Endothelial cell of umbilical vein (primary cell): ENCODE measurements around the gene SCYL1. TPM values are rescaled to one million over a fixed set of nuclear protein-coding genes. Genes with fewer than 3 reads are reported as not detected.
A peak's percentile ranks its signal among the peaks of the same experiment; 100 is the strongest.

Source experiments
- BruUV-seq: library from RNA; stranded (reverse); fragments of 400-500 nt; replicated peaks from 2 replicates; lab custom pipeline; 2021; lab: Mats Ljungman, UMichigan
- CTCF ChIA-PET: fragments of 300-600, 350-600 bp; sonication (Branson Sonifier 250); formaldehyde crosslinking; loops from one replicate; lab custom pipeline; 2021; ENCODE audit warnings: antibody characterized with exemption, inconsistent platforms; lab: Charles Lee
- POLR2A ChIA-PET: fragments of 300-600, 350-600 bp; sonication (Branson Sonifier 250); formaldehyde crosslinking; loops from one replicate; lab custom pipeline; 2021; ENCODE audit warnings: antibody characterized with exemption, inconsistent platforms; lab: Charles Lee
- DNase-seq: peaks from one replicate; pipeline ENCODE4 v3.0.0-alpha.2; 2011; ENCODE audit warnings: low read depth, low spot score
- FAIRE-seq: peaks from 2 replicates; lab custom pipeline; 2011; peaks lifted over from hg19 to GRCh38; lab: Jason Lieb, UNC
- H2AFZ ChIP-seq: 2 replicates; pipeline ENCODE4 v1.6.0; 2012; ENCODE audit warnings: low read depth, low read length, control low read depth, inconsistent platforms
- H3K27ac ChIP-seq: 2 replicates; pipeline ENCODE4 v1.5.1; 2011; ENCODE audit warnings: low read depth, mild to moderate bottlenecking, control low read depth, low read length, moderate library complexity; ENCODE audit not compliant: insufficient read depth
- H3K27me3 ChIP-seq, 2 experiments: 2 replicates each; pipeline versions ENCODE4 v1.6.0 to v1.6.1; 2011; ENCODE audit warnings: low read length in 2 of 2, mixed read lengths in 1 of 2; ENCODE audit not compliant: control insufficient read depth in 2 of 2, insufficient read depth in 2 of 2
- H3K36me3 ChIP-seq, 2 experiments: 2 replicates in 1 of 2; 3 replicates in 1 of 2; pipeline ENCODE4 v1.5.1; 2011; ENCODE audit warnings: low read length in 2 of 2, mild to moderate bottlenecking in 1 of 2, moderate library complexity in 1 of 2; ENCODE audit not compliant: control insufficient read depth in 2 of 2, insufficient read depth in 2 of 2; ENCODE audit errors: extremely low read depth in 1 of 2
- H3K4me1 ChIP-seq: 3 replicates; pipeline ENCODE4 v1.5.1; 2011; ENCODE audit warnings: mild to moderate bottlenecking, low read length; ENCODE audit not compliant: control insufficient read depth, insufficient read depth; ENCODE audit errors: extremely low read depth
- H3K4me2 ChIP-seq: 2 replicates; pipeline ENCODE4 v1.6.1; 2011; ENCODE audit warnings: low read length, control low read depth, mixed read lengths; ENCODE audit not compliant: insufficient read depth
- H3K4me3 ChIP-seq, 3 experiments: fragments of 200-600 bp in 1 of 3; sonication (generic), shearing (Covaris generic) in 1 of 3; replicated peaks in 1 of 3; 2 replicates each; pipeline ENCODE4 v1.5.1; 2011 to 2016; ENCODE audit warnings: control low read depth in 3 of 3, low read length in 3 of 3, mild to moderate bottlenecking in 2 of 3, inconsistent platforms in 1 of 3, low read depth in 1 of 3, moderate library complexity in 1 of 3; ENCODE audit not compliant: insufficient read depth in 1 of 3
- H3K79me2 ChIP-seq: 2 replicates; pipeline ENCODE4 v1.6.0; 2012; ENCODE audit warnings: low read length, inconsistent platforms; ENCODE audit not compliant: control insufficient read depth, insufficient read depth
- H3K9ac ChIP-seq: replicated peaks from 2 replicates; pipeline ENCODE3; 2011; ENCODE audit warnings: low read length, control low read depth; ENCODE audit not compliant: insufficient read depth; ENCODE audit errors: extremely low read depth
- H3K9me1 ChIP-seq: replicated peaks from 3 replicates; pipeline ENCODE4 v1.6.0; 2011; ENCODE audit warnings: mild to moderate bottlenecking, low read length; ENCODE audit not compliant: control insufficient read depth, insufficient read depth; ENCODE audit errors: extremely low read depth
- H3K9me3 ChIP-seq: replicated peaks from 2 replicates; pipeline ENCODE4 v1.5.1; 2012; ENCODE audit warnings: low read length, inconsistent platforms; ENCODE audit not compliant: control insufficient read depth, insufficient read depth
- H4K20me1 ChIP-seq: replicated peaks from 2 replicates; pipeline ENCODE3; 2011; ENCODE audit warnings: mild to moderate bottlenecking, low read length; ENCODE audit not compliant: control insufficient read depth, insufficient read depth; ENCODE audit errors: extremely low read depth
- CTCF ChIP-seq, 2 donors: IDR thresholded peaks; 1 replicate in 1 of 2; 2 replicates in 1 of 2; pipeline ENCODE4 v1.5.1; 2011; ENCODE audit warnings: low read length in 2 of 2, mild to moderate bottlenecking in 2 of 2, moderate library complexity in 2 of 2, control low read depth in 1 of 2, inconsistent platforms in 1 of 2, low read depth in 1 of 2; ENCODE audit not compliant: insufficient read depth in 1 of 2; ENCODE audit errors: extremely low read depth in 1 of 2
- EZH2 ChIP-seq: IDR thresholded peaks from 2 replicates; pipeline ENCODE4 v1.6.1; 2012; ENCODE audit warnings: borderline replicate concordance, low read depth, mild to moderate bottlenecking, moderate library complexity, low read length, inconsistent platforms; ENCODE audit not compliant: severe bottlenecking
- FOS ChIP-seq: IDR thresholded peaks from 2 replicates; pipeline ENCODE4 v1.6.1; 2011; ENCODE audit warnings: mild to moderate bottlenecking, low read length, moderate library complexity, borderline replicate concordance; ENCODE audit not compliant: insufficient read depth
- GATA2 ChIP-seq: IDR thresholded peaks from 2 replicates; pipeline ENCODE4 v1.7.0; 2011; ENCODE audit warnings: low read depth, mild to moderate bottlenecking, moderate library complexity, mixed read lengths, low read length; ENCODE audit not compliant: insufficient read length, insufficient read depth
- JUN ChIP-seq: IDR thresholded peaks from 2 replicates; pipeline ENCODE4 v1.6.1; 2011; ENCODE audit warnings: borderline replicate concordance, low read depth; ENCODE audit not compliant: insufficient read length, insufficient read depth
- MYC ChIP-seq: IDR thresholded peaks from one replicate; pipeline ENCODE4 v1.6.1; 2011; ENCODE audit warnings: mild to moderate bottlenecking, low read depth, low read length
- POLR2A ChIP-seq: IDR thresholded peaks from 2 replicates; pipeline ENCODE4 v1.6.1; 2012; ENCODE audit warnings: low read depth, mild to moderate bottlenecking, control low read depth, low read length
- POLR2AphosphoS5 ChIP-seq: IDR thresholded peaks from 2 replicates; pipeline ENCODE4 v1.6.1; 2012; ENCODE audit warnings: low read depth, mild to moderate bottlenecking, control low read depth, low read length, moderate library complexity; ENCODE audit not compliant: insufficient read depth
- dilution Hi-C: fragments of 300-500 bp; cut with MboI; formaldehyde crosslinking; loops from one replicate; pipeline ENCODE4 v1.15.0; 2019; ENCODE audit warnings: low sequenced_read_pairs; ENCODE audit not compliant: extremely low pct_ligation_motif_present
- intact Hi-C: fragments of 100-400 bp; cut with micrococcal nuclease; formaldehyde crosslinking; loops from one replicate; pipeline ENCODE4 v1.10.0; 2022
- polyA plus RNA-seq, 4 experiments: library from polyadenylated mRNA; depleted of rRNA in 3 of 4; stranded (reverse) in 3 of 4; unstranded in 1 of 4; fragments of >200 nt; gene quantifications; 2 replicates each; pipeline versions ENCODE4 v1.2.1 to v1.2.3, GENCODE V29; 2011 to 2012; ENCODE audit warnings: missing spikeins in 1 of 4
- total RNA-seq: library from RNA; stranded (reverse); gene quantifications from 2 replicates; pipeline ENCODE4 v1.2.3, GENCODE V29; 2021

The SCYL1 gene
- total and polyA plus RNA-seq, 2 donors (not counting 3 experiments of a cell fraction or from before 2014, with no cell fraction given): 88.2 to 126 TPM

GRCh38 chr11:65556470-65557279 is 31.8 kb downstream of the SCYL1 start:
- ChIA-PET CTCF (interaction anchor here (1.1 to 3.2 kb wide), 6 partner anchors 9 to 37 kb away, joined by 3 to 21 read pairs (median 5); partner anchors contain the start of genes FAM89B and ZNRD2), POLR2A (interaction anchor here (1.1 kb wide), 1 partner anchor 16 kb away, joined by 3 read pairs; no protein-coding TSS in a partner anchor)
- BruUV-seq: no TSS peak
- Histone ChIP-seq H3K9me1 (no peaks in the 10 kb centered on the region), H3K79me2 (peaks cover 22% of the 10 kb centered on the region), H3K27ac (peak overlapping the region; percentile 23), H3K4me2 (peak overlapping the region; percentile 68), H3K27me3 (no peaks in the 10 kb centered on the region), H4K20me1 (no peaks in the 10 kb centered on the region), H3K4me3 (peak overlapping the region; percentile 25 to 52 (median 48)), H3K36me3 (peaks cover 0 to 14% of the 10 kb centered on the region in 2 experiments), H3K9me3 (no peaks in the 10 kb centered on the region), H3K9ac (peak overlapping the region; percentile 49), H2AFZ (no peak overlapping the region), H3K4me1 (peaks cover 56% of the 10 kb centered on the region)
- FAIRE-seq (no peak), DNase-seq (peak; percentile 29)
- dilution Hi-C loops (no loop called here), intact Hi-C loops (no loop called here)
- no peak for TF ChIP-seq CTCF (IDR thresholded peaks at IDR 0.05; ENCODE audit: extremely low read depth in 1 of 2, insufficient read depth in 1 of 2, low read depth in 1 of 2, low read length in 2 of 2)
- TF ChIP-seq POLR2AphosphoS5: no peak
- TF ChIP-seq POLR2A: no peak
- no peak for TF ChIP-seq MYC
- TF ChIP-seq GATA2: no peak
- no peak for TF ChIP-seq EZH2
- TF ChIP-seq JUN: no peak
- no peak for TF ChIP-seq FOS
